Measurements from ENCODE around the gene STT3A. TPM values are rescaled to one million over a fixed set of nuclear protein-coding genes. Genes with fewer than 3 reads are reported as not detected.
A peak's percentile ranks its signal among the peaks of the same experiment; 100 is the strongest.

Gene STT3A
- total RNA-seq, 2 experiments from 2014 or later = 87.9 to 172 TPM

GRCh38 chr11:125593114-125593820 is 615 bp downstream of the STT3A start:
- intact Hi-C loops (cut with micrococcal nuclease; ENCODE audit: unreplicated experiment) = loop anchor here (2.0 kb wide), 1 partner anchor 32 kb away; the partner anchor contains the start of gene CHEK1
- no peaks in the 10 kb centered on the region for H3K9me3 ChIP-seq (ENCODE audit: low read length)
- H3K4me2 ChIP-seq (ENCODE audit: low read length) = peak overlapping the region; percentile 98
- peaks cover 30% of the 10 kb centered on the region for H3K36me3 ChIP-seq (ENCODE audit: insufficient read depth, low read length)
- TF ChIP-seq EZH2phosphoT487 (IDR thresholded peaks at IDR 0.05; ENCODE audit: borderline replicate concordance, low read depth, low read length) = no peak
- no peak for TF ChIP-seq CTCF (conservative IDR thresholded peaks at IDR 0.05; ENCODE audit: low read length)
- DNase-seq (ENCODE audit: low spot score) = no peak
- H3K9me2 ChIP-seq (ENCODE audit: insufficient read depth, low read length) = no peaks in the 10 kb centered on the region
- POLR2A ChIA-PET = interaction anchor here (0.6 to 5.5 kb wide), 11 partner anchors 10 to 487 kb away, joined by 3 to 34 read pairs (median 7); partner anchors contain the start of genes ACRV1, CHEK1, EI24 and HYLS1
- H4K20me1 ChIP-seq (ENCODE audit: insufficient read depth, low read length) = peaks cover 22% of the 10 kb centered on the region
- peak overlapping the region; percentile 78 for H3K27ac ChIP-seq (ENCODE audit: low read depth, low read length, poor library complexity, severe bottlenecking)
- H3K4me1 ChIP-seq (ENCODE audit: insufficient read depth, low read length, poor library complexity, severe bottlenecking) = peaks cover 25% of the 10 kb centered on the region
- BruUV-seq (replicated peaks) = TSS peak; percentile 59
- CTCF ChIA-PET (ENCODE audit: unreplicated experiment) = interaction anchor here (0.6 to 1.4 kb wide), 4 partner anchors 24 to 636 kb away, joined by 3 to 4 read pairs (median 4); partner anchors contain the start of genes EI24 and HYLS1
- peak overlapping the region; percentile 49; the same call in 1 of the 2 replicates for H2AFZ ChIP-seq (ENCODE audit: low read length)
- peaks cover 56% of the 10 kb centered on the region for H3K79me2 ChIP-seq (ENCODE audit: insufficient read depth, low read depth, low read length)
- H3K4me3 ChIP-seq (ENCODE audit: low read depth, low read length, poor library complexity, severe bottlenecking) = peak overlapping the region; percentile 90

- H4K20me1 ChIP-seq (ENCODE audit: insufficient read depth, low read length) = peaks cover 22% of the 10 kb centered on the region
- intact Hi-C loops (cut with micrococcal nuclease; ENCODE audit: unreplicated experiment) = no loop called here
- H3K79me2 ChIP-seq (ENCODE audit: insufficient read depth, low read depth, low read length) = peaks cover 56% of the 10 kb centered on the region
- no peaks in the 10 kb centered on the region for H3K9me2 ChIP-seq (ENCODE audit: insufficient read depth, low read length)
- peak overlapping the region; percentile 78 for H3K27ac ChIP-seq (ENCODE audit: low read depth, low read length, poor library complexity, severe bottlenecking)
- ChIA-PET CTCF (ENCODE audit: unreplicated experiment) (no interaction called here), POLR2A (interaction anchor here (5.5 kb wide), 1 partner anchor 26 kb away, joined by 34 read pairs; no protein-coding TSS in a partner anchor)
- BruUV-seq (replicated peaks) = no TSS peak
- no peak overlapping the region for H2AFZ ChIP-seq (ENCODE audit: low read length)
- DNase-seq (ENCODE audit: low spot score) = peak; percentile 13
- no peaks in the 10 kb centered on the region for H3K9me3 ChIP-seq (ENCODE audit: low read length)
- peak overlapping the region; percentile 98 for H3K4me2 ChIP-seq (ENCODE audit: low read length)
- TF ChIP-seq CTCF (conservative IDR thresholded peaks at IDR 0.05; ENCODE audit: low read length) (no peak), EZH2phosphoT487 (IDR thresholded peaks at IDR 0.05; ENCODE audit: borderline replicate concordance, low read depth, low read length) (no peak)
- peak overlapping the region; percentile 90 for H3K4me3 ChIP-seq (ENCODE audit: low read depth, low read length, poor library complexity, severe bottlenecking)
- peaks cover 42% of the 10 kb centered on the region for H3K36me3 ChIP-seq (ENCODE audit: insufficient read depth, low read length)
- peaks cover 25% of the 10 kb centered on the region for H3K4me1 ChIP-seq (ENCODE audit: insufficient read depth, low read length, poor library complexity, severe bottlenecking)
These were observed 2.3 kb downstream of the STT3A start for GRCh38 chr11:125594958-125595357.

GRCh38 chr11:125600663-125601062 is 8.0 kb downstream of the STT3A start:
- BruUV-seq (replicated peaks) = no TSS peak
- peaks cover 3% of the 10 kb centered on the region for H3K4me1 ChIP-seq (ENCODE audit: insufficient read depth, low read length, poor library complexity, severe bottlenecking)
- no peak overlapping the region for H3K27ac ChIP-seq (ENCODE audit: low read depth, low read length, poor library complexity, severe bottlenecking)
- H3K79me2 ChIP-seq (ENCODE audit: insufficient read depth, low read depth, low read length) = peaks cover 15% of the 10 kb centered on the region
- CTCF ChIA-PET (ENCODE audit: unreplicated experiment) = no interaction called here
- H3K9me2 ChIP-seq (ENCODE audit: insufficient read depth, low read length) = no peaks in the 10 kb centered on the region
- H3K36me3 ChIP-seq (ENCODE audit: insufficient read depth, low read length) = peaks cover 93% of the 10 kb centered on the region
- H3K4me2 ChIP-seq (ENCODE audit: low read length) = no peak overlapping the region
- H4K20me1 ChIP-seq (ENCODE audit: insufficient read depth, low read length) = peaks cover 9% of the 10 kb centered on the region
- no peak for TF ChIP-seq EZH2phosphoT487 (IDR thresholded peaks at IDR 0.05; ENCODE audit: borderline replicate concordance, low read depth, low read length)
- TF ChIP-seq CTCF (conservative IDR thresholded peaks at IDR 0.05; ENCODE audit: low read length) = no peak
- no peak overlapping the region for H3K4me3 ChIP-seq (ENCODE audit: low read depth, low read length, poor library complexity, severe bottlenecking)
- no peaks in the 10 kb centered on the region for H3K9me3 ChIP-seq (ENCODE audit: low read length)
- no peak overlapping the region for H2AFZ ChIP-seq (ENCODE audit: low read length)
- POLR2A ChIA-PET = interaction anchor here (1.7 kb wide), 1 partner anchor 19 kb away, joined by 3 read pairs; no protein-coding TSS in a partner anchor
- intact Hi-C loops (cut with micrococcal nuclease; ENCODE audit: unreplicated experiment) = no loop called here
- DNase-seq (ENCODE audit: low spot score) = no peak
